NCI-H82 treated with DMSO at 0.1 percent for 48 hours (cell line): ENCODE data around the gene CD248.

Experiments
- DNase-seq: peaks from one replicate; lab custom pipeline; 2025; ENCODE audit not compliant: unreplicated experiment; lab: John Stamatoyannopoulos, UW

Gene CD248

DNA sequence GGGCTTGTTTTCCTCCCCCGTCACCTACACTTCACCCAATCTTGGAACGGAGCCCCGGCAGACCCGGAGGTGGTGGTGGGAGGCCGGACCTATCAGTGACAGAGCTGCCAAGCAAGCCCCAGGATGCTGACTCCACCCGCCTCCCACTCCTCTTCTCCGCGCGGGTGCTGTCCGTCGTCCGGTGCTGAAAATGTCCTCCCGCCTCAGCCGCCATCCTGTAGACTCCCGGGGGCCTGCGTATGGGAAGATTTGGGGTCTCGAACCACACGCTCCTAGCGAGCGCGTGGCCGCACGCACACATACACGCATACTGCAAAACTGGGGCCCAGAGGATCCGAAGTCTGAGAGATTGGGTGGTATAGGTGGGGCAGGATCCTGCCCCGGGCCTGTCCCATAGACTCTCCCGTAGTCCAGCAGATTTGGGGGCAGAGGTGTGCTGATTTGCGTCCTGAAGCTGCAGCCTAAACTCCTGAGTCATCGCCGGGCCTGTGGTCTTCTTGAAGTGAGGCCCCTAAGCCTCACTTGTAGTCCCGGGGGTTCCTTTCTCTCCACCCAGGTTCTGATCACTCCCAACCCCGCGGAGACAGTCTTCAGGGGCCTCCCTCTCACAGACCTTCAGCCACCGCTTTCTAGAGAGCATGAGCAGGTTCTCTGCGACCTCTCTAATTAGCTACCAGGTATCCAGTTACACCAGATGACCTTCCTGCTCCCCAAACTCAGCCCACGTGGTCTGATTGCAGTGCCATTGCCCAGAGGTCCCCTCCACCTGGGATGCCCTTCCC, 27.1 kb downstream of the CD248 start:
- DNase-seq: no peak

DNA sequence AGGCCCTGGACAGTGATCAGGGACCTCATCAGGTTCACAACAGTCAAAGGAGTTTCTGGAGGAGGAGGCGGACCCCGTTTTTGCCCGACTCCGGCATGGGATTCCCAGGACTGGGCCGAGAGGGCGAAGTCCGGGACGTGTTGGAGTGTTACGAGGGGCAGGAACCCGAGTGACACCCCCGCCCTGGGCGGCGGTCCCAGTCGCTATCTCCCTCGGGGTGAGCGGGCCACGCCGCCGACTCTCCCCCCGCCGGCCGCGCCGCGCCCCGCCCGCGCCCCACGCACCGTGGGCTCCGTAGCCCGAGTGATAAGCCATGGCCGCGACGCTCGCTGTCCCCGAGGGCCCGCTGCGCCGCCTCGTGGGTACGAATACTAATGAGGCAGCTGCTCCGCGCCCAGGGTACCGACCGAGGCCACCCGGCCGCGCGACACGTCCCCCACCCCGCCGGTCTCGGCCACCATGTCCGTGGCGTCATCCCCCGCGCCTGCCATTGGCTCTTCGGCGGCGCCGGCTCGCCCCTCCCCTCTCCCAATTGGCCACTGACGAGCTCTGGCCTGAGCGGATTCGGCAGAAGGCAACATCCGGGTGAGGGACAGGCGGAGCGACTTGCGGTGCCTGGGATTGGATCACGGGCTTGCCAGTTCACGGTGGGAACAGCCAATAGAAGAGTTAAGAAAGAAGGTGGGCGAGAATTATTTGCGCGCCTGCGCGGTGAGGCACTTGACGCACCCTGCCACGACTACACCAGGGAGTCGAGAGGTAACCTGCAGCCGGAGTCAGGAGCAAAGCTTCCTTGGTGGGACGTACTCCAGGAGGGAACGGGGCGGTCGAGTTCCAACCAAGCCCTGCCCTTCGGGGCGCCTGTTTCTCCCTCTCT, 27.9 kb downstream of the CD248 start, which contains the start of gene YIF1A:
TSS of gene YIF1A (minus strand) at position 473 of the 877 bp plus-strand sequence. CDS start at position 315, 158 bp downstream.
- DNase-seq: peak; percentile 95

DNA sequence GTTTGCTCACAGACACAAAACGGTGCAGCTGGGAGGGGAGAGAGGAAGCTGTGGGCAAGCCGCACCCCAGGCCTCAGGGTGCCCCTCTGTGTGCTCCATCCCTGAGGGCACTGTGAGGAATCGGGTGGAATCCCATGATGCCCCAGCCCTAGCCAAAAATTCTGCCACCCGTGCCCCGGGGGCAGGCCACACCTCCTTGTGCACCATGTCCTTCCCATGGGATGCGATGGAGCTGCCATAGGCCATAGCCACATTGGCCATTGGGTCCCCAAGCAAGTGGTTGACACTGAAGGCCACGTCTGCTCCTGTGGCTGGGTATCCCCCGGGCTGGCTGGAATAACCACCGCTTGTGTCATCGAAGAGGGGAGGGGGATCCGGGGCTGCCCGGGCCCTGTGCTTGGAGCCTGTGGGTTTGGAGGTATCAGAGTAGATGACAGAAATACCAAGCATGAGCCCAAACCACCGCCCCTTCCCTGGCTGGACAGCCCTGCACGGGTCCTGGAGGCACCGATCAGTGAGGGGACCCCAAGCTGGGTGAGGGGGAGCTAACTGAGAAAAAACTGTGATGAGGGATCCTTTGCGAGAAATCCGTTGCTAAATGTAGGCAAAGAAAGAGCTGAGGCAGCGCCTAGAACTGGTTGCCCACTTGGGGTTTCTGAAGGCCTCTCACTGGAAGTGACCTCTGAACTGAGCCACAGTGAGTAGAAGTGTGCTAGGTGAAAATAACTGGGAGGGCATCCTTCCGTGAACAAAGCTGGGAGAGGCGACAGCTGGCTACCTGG, 28.8 kb downstream of the CD248 start:
- DNase-seq: no peak

DNA sequence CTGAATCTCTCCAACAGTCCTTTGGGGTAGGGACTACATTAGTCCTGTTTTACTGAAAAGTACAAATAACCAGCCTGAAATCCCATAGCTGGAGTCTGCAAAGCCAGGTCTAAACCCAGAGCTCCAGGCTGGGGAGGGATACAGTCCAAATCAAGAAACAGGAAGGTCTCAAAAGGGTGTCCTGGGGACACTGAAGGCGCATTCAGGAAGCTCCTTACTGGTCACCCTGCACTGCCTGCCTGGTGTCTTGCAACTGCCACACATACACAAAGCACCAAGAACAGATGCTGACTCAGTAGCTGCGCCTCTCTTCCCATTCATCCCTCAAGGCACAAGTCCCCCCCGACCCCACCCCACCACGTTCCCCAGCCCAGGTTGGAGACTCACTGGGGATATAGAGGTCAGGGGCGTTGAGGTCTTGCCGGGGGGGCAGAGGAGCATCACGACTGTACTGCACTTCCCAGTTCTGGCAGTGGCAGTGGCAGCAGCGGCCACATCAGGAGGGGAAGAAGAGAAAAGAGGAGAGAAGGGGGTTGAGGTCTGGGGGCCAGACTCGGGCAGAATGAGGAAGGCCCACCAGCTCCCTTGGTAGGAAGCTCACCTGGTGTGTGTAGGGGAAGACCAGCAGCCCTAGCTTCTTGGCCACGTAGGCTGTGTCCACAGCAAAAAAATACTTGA, 29.5 kb downstream of the CD248 start:
- DNase-seq: no peak

DNA sequence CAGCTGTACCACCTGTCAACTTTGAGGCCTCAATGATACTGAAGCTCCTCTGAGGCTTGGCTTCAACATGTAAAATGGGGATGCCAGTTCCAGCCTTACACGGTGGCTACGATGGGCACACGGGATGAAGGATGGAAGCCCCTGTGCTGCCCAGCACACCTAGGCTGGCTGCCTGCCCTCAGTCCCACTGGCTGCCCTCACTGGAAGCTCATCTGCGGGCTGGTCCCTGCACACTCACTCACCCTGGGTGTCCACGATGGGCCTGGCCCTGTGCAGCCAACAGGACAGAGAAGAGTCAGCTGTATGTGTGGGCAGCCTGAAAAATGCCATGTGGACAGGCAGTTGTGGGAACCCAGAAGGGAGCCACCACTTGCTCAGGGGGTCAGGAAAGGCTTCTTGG, 30.1 kb downstream of the CD248 start:
- DNase-seq: no peak

DNA sequence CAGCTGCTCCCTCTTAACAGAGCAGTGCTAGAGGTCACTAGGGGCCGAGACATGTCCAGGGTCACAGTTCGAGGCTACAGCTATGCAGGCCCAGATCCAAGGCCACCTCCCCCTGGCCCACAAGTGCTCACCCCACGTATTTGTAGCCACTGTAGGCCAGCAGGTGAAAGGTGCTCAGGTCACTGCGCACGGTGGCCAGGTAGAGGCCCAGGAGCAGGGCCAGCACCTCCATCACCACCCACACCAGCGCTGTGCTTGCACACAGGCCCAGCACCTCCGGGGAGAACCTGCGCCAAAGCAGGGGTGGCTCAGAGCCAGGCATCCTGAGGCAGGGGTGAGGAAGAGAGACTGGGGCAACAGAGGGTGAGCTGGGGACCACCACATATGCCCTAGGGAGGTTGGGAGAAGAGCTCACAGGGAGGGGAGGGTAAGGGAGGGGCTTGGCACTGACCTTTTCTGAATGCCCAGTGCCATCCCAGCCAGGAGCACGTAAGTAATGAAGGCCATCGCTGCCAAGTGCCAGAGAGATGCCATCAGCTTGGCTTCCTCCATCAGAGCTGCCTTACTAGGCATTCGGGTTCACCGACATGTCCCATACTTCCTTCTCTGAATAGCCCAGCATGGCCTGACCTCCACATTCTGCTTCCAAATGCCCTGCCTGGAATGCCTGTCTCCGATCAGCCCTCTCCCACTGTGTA, 31.4 kb downstream of the CD248 start:
- no peak for DNase-seq

DNA sequence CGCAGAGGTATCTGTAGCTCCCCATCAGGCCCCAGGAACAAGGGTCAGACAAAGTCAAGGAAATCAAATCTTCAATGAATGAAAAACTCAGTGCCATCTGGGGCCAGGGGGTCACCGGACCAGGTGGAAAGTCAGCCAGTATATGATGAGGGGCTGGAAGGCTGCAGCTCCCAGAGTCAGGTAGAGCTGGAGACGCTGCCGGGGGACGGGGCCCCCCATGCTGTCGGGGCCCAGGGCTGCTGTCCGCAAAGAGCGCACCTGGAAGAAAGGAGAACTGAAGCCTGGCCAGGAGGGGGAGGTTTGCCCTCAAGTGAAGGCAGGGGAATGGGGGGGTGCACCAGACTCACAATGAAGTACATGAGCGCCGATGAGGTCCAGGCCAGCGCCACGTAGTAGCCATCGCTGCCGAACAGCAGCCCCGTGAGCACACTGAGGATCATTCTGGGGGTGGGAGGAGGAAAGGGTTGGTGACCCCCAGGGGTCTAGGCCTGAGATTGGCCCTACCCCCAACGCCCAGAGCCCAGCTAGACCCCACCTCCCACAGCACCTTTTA, 32.2 kb downstream of the CD248 start:
- no peak for DNase-seq

DNA sequence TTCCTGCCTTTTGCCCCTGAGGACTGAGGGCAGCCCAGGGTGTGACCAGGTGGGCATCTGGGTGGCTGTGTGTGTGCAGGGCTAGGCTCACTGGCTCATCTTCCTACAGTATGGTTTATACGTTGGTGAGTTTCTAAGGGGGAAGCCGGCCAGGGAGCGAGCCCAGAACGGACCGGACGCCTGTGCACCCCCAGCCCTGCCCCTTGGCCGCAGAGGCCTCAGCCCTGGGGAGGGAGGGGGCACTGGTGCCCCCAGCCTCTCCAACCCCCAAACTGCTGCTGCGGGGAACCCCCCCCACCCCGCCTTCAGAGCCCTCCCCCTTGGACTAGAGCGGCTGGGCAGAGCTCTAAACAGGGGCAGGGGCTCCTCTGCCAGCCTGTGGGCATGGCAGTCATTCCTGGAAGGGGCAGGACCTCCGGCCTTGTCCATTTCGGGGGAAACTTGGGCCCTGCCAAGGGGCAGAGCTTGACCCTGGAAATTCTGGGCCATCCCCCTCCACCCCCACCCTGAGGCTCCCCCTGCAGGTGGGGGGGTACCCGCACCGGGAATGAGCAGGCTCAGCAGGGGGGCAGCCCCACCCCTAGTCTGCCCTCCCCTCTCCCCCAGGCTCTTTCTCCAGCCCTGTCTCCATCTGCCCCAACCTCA, 33.3 kb downstream of the CD248 start:
- no peak for DNase-seq

DNA sequence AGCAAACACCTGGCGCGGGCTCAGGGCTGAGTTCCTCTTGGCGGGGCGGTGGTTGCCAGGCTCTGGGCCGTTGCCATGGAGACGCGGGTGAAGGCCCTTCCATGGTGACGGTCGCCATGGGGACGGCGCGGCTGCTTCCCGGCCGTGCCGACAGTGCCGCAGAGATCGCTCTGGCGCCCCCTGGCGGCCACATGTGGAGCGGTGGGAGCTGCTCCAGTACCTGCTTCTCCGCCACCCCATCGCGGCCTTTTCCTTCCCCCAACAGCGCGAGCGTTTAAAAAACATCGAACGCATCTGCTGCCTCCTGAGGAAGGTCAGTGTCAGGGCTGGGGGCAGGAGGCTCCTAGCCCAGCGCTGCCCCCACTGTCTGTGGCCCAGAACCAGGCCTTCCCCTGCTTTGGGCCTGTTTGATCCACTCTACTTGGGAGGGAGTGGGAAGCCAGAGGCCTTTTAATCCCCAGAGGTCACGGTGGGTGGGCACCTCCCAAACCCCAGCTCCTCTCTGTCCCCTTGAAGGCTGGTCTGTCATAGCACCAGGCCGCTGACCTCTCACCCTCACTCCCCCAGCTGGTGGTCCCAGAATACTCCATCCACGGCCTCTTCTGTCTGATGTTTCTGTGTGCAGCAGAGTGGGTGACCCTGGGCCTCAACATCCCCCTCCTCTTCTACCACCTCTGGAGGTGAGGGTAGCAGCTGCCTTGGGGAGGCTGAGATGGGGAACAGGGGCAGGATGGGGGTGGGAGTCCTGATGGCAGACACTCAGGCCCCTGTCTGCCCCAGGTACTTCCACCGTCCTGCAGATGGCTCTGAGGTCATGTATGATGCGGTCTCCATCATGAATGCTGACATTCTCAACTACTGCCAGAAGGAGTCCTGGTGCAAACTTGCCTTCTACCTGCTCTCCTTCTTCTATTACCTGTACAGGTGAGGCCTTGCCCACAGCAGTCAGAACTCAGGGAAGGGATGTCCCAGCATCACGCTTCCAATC, 34.1 kb downstream of the CD248 start:
- peak; percentile 68 for DNase-seq

DNA sequence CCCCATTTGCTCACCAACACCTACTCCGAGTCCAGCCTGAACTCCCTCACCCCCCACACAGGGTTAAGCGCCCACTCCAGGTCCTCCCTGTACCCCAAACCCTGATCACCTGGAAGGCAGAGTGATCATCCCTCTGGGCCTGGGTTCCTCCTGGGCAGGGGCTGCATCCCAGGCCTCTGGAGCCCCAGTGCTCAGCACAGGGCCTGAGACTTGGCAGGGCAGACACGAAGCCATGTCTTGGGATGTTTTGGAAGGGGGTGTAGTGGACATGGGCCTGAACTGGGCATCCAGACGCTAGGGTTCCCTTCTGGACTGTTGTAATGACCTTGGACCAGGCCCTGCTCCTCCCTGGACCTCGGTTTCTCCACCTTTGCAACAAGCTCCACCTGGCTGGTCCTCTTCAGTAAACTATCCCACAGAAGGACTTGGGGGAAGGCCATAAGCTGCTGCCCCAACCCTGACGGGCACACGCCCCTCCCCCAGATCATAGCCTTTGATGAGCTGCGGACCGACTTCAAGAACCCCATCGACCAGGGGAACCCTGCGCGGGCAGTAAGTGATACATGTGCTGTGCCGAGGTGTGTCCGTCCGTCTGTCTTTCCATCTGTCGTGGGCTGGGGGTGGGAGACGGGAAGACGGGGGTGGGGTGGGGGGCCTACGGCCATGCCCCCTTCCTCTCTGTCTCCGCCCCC, 34.9 kb downstream of the CD248 start:
- no peak for DNase-seq

DNA sequence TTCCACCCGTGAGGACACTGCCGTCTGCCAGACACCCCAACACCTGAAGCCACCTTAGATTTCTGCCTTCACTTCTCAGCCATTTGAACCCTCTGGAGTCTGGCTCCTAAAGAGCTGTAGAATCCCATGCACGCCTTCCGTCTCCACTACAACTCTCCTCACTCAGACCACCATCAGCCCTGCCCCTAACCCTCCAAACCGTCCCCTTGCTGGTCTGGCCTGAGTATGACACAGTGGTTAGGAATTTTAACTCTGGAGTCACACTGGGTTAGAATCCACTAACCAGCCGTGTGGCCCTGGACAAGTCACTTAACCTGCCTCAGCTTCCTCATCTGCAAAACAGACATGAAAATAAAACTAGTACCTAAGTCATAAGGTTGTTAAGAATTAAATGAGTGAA, 35.8 kb downstream of the CD248 start:
- no peak for DNase-seq

DNA sequence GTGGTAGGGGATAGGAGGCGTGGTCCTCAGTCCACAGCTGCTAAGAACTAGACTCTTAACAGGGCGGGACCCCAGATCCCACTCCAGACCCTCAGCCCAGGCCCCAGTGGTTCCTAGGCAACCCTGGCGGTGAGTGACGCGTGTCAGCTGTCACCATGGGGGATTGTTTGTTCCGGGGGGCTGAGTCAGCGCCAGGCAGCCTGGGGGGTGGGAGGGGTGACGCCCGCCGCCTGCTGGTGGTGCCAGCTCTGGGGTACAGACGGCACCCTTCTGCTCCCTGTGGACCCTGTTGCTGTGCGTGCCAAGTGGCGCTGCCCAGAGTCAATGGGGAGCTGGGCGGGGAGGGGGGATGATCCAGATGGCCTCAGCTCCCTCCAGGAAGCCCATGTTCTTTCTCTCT, 36.4 kb downstream of the CD248 start:
- no peak for DNase-seq

DNA sequence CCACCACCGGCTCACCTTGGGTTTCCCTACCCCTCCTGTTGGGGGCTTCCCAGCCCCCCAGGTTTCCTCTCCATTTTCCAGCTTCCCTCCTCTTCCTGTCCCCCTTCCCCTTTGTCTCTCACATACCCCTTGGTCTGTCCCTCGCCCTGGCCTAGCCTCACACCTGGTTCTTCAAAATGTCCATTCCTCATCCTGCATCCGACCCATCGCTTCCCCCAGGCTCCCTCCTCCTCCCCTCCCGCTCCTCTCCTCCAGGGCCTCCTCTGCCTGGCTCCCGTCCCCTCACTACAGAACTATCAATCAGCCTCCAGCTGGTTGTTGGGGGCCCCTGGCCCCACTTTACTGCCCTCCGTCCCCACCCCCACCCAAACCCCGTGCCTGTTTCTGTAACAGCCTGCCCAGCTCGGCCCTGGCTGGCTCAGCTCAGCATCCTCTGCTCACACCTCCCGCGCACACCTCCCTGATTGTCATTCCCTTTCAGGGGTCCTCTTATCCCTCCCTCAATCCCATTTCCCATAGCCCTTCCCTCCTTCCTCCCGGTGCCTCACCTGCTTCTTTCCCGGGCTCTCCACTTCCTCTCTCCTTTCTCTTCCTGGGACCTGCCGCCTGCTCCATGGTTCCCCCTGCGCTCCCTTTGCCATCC, 37.6 kb downstream of the CD248 start:
- DNase-seq: no peak

DNA sequence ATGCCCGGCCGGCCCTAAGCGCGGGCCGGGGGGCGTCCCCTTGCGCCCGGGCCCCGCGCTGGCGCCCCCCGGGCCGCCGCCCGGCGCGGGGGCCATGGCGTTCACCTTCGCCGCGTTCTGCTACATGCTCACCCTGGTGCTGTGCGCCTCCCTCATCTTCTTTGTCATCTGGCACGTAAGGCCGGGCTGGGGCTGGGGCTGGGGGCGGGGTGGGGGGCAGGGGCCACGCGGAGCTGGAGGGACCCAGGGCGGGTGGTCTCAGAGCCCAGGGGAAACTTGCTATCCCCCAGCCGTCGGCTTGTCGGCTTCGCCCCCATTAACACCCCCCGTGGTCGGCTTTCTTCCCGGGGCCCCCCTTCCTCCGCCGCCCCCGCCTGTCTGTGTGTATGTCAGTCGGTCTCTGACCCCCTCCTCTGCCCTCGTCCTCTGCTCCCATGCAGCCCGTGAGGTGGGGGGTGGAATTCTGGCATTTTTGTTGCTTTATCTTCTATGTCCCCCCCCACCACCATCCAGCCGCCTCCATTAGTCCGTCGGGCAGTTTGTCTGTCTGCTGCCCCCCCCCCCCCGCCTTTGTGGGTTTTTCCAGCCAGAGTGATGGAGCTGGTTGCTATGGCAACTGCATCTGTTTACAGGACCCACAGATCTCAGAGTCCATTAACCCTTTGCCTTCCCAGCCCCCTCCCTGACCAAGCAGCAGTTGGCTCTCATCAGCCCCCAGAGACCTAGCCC, 38.3 kb downstream of the CD248 start:
- no peak for DNase-seq

DNA sequence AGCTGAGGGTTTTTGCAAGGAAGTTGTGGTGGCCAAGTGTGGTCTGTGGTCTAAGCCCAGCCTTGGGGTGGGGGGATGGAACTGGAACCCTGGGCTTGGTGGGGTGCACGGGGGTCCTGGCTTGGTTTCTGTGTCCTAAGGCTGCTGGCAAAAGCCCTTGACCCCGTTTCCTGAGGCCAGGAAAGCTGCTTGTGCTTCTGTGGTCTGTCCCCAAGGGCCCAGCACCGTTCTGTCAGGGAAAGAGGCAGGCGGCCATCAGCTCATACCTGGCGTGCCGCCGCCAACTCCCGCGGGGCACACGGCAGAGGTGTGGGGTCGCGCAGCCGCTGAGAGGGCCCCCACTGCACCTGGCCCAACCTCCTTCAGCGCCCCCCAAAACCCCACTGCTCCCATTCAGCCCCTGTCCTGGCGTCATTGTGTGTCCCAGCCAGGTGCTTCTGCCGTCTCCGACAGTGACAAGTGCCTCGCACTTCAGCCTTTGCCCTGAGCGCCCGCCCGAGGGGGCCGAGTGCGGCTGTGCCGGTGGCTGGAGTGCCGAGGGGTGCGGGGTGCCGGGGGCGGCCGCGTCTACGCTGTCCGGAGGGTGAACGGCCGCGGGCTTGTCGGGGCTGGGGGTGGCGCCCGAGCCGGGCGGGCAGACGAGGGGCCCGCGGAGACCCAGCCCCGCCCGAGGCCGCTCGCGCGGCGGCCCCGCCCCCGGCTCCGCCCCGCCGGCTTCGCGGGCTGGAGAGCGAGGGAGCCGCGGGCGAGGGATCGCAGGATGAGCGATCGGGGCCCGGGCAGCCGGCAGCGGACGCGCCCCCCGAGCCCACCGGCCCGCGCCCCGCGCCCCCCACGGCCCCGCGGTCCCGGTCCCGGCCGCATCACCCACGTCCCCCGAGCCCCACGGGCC, 39.1 kb downstream of the CD248 start, which contains the start of gene CNIH2:
TSS of gene CNIH2 (plus strand) at position 705 of the 892 bp plus-strand sequence. CDS start 282 bp downstream, outside the sequence.
- no peak for DNase-seq
